HG02943 (cell line): ENCODE results near the gene PCDHGC5.
A peak's percentile ranks its signal among the peaks of the same experiment; 100 is the strongest.

ENCODE experiments used
- ATAC-seq: cut with Tn5 transposase; IDR thresholded peaks from one replicate; pipeline ENCODE4 v1.9.1; 2021; ENCODE audit warnings: mild to moderate bottlenecking, low read depth, moderate library complexity; ENCODE audit not compliant: unreplicated experiment

Gene PCDHGC5

DNA sequence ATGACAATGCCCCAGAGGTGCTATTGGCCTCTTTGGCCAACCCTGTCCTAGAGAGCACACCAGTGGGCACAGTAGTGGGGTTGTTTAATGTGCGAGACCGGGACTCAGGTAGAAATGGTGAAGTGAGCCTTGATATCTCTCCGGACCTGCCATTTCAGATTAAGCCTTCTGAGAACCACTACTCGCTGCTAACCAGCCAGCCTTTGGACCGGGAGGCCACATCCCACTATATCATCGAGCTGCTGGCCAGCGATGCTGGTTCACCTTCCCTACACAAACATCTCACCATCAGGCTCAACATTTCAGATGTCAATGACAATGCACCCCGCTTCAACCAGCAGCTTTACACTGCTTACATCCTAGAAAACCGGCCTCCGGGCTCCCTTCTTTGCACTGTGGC lies 1.4 kb downstream of the PCDHGC5 start:
- ATAC-seq: no peak

- no peak for ATAC-seq
Measured at GRCh38 chr5:141490771-141491170, 1.9 kb downstream of the PCDHGC5 start.

DNA sequence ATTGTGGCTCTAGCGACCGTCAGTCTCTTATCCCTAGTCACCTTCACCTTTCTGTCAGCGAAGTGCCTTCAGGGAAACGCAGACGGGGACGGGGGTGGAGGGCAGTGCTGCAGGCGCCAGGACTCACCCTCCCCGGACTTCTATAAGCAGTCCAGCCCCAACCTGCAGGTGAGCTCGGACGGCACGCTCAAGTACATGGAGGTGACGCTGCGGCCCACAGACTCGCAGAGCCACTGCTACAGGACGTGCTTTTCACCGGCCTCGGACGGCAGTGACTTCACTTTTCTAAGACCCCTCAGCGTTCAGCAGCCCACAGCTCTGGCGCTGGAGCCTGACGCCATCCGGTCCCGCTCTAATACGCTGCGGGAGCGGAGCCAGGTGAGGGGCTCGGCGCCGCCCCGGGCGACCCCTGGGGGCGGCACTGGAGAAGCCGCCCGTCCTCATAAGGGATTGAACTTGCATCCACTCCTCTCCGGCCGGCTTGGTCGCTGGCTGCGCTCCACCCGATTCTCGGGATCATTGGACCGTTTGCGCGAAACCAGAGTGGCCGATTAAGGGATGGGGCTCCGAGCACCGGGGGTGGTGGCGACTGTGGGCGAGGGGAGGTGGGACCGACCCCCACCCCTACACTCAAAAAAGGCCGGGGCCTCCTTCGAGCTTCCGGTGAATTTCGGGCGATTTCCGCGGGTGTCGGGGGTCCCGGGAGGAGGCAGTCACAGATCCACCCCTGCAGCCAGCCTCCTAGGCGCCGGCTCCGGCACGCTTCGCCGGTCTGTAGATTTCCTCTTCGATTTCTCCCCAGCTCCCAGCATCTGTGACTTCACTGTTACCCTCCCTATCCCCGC lies 2.7 kb downstream of the PCDHGC5 start:
- ATAC-seq: no peak

DNA sequence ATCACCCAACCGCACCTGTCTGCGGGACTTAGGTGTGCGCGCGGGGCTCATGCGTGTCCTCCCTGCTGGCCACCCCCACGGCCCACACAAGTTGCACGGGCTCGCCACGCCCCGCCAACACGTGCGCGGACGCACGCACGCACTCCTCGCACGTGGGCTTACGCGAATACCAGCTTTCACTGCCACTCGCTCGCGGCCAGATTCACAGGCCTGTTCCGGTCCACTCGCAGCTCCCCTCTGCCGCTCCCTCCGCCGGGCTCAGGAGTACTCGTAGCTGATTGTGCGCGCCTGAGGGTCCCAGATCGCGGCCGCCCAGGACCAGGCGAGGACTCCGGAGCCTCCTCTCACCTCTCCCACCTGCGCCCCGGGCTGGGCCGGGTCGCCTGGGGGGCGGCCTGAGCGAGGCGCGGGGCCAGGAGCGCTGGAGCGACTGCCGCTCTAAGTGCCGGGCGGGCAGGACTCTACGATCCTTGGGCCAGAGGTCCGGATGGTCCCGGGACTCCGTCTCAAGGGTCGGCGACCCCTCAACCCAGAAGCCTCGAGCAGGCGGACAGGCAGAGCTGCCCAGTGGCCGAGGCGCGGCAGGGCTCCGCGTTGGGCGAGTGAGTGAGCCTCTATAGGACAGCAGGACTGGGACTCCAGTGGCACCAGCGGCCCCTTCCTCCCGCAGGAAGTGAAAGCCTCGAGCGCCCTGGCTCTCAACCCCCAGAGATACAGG lies 3.4 kb downstream of the PCDHGC5 start:
- no peak for ATAC-seq

DNA sequence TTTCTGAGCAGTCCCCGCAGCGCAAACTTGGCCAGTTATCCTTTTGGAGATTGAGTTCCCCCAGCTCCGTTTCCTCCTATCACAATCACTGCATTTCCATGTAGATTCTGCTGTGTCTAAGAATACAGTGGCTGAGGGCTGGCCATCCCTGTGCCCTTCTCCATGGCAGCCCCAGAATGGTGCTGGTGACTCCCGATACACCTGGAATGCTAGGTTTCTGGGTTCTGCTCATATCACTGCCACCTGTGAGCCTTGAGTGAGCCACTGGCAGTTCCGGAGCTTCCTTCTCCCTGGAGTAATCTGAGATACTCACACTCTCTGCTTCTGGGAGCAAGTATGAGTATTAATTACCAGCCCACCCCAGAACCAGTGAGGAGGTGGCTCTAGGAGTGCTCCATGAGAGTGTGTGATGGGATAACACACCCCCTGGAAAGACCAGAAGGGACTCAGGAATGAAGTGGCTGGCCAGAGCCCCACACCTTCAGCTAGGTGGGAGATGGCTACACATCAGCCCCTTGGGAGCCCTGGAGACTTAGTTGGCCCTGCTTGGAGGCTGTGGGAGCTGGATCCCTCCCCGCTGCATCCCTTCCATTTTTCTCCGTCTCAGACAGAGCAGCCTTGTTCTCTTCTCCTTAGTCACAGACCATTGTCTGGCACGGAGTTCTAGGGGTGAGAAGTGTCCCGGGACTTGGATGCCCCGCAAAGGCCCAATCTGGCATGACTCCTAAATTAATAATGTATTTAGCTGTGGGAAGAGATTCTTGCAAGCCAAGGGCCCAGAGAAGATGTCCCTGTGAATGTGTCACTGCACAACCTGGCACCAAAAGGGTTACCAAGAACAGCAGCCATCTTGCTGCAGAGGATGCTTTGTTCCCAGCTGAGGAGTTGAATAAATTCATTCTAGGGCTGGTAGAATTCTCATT lies 4.9 kb downstream of the PCDHGC5 start:
- ATAC-seq: no peak

GRCh38 chr5:141494761-141495452 lies 6.0 kb downstream of the PCDHGC5 start:
- ATAC-seq: no peak

DNA sequence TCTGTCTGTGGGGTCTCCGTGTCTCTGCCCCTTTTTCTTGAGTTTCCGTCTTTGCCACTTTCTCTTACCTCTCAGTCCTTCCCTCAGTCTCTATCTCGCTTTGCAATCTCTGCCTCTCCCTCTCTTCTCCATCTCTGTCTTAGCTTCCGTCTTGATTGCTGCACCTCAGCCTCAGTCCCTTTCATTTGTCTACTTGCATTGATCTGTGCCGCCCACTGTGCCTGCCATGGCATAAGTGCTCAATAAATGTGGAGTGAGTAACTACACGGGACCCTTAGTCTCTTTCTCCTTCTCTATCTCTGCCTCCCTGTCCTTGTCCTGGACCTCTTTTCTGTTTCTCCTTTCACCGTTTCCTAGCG lies 6.6 kb downstream of the PCDHGC5 start:
- no peak for ATAC-seq

DNA sequence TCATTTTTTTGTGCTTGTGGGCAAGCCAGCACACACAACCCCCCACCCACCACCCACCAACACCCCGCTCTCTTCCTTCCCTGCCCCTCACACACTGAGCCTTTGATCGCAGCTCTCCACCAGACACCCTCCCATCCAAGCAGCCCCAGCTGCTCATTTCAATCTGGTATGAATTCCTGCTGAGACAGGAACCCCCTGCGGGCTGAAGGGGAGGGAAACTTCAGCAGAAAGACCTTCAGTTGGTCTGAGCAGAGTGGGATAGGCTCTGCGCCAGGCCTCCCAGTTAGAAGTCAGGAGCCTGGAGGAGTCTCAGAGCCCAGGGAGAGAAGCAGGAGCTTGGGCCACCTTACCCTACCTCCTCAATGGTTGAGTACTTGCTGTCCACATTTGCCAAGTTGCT lies 7.2 kb downstream of the PCDHGC5 start:
- no peak for ATAC-seq

- no peak for ATAC-seq
Measured at GRCh38 chr5:141501761-141502160, 12.9 kb downstream of the PCDHGC5 start.

GRCh38 chr5:141503681-141504080 lies 14.8 kb downstream of the PCDHGC5 start:
- ATAC-seq: no peak

GRCh38 chr5:141504216-141504615 lies 15.3 kb downstream of the PCDHGC5 start:
- no peak for ATAC-seq

DNA sequence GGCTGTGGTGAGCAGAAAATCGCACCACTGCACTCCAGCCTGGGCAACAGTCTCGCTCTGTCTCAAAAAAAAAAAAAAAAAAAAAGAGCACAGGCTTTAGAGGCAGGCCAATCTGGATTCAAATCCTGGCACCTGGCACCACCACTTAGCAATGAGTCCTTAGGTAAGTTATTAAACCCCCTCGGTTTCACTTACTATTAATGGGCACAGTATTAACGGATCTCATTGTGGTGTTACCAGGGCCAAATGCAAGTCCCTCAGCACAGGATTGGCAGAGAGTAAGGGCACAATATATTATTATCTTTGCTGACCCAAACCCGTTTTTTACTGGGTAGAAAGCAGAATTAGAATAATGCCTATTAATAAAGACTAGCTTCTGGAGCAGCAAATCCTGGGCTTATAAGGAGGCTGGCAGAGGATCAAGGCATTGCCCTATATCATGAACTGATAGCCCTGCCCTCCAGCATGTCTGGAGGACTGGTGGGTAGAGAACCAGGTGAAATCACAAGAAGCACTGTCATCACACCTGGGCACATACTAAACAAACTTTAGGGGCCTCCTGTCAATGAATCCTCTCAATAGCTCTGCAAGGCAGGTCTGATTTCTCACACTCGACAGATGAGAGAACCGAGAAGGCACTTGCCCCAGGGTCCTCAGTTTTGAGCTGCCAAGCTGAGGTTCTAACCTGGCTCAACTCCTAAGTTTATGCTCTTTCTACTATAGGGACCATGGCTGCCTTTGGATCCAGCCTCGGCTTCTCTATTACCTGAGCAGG lies 17.7 kb downstream of the PCDHGC5 start:
- no peak for ATAC-seq

DNA sequence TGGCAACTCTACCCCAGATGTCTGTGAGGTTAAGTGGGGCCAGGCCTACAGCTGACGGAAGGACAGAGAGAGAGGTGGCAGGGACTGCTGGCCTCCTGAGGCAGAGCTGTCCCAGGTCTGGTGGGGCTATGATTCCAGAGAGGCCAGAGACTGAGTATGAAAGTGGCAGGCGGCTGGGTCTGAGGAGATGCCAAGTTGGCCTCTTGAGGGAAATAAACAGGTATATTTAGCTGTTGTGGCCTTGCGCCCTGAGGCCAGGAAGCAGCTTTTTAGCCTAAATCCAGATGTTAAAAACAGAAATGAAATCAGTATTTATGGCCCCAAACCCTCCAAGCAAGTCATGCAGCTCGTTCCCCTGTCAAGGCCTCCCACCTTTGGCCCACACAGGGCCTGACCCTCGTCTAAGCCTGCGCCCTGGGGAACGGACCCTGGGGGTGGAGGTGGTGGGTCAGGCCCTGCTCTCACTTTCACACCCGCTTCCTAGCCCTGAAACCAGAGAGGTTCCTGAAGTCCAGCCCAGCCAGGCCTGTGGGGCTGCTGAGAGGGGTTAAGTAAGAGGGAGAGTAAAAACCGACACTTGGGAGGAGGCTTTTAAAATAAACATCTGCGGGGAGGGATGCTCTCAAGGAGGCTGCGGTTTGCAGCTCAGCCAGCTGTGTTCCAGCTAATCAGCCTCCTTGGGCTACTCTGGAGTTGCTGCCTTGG lies 18.7 kb downstream of the PCDHGC5 start:
- peak; percentile 49 for ATAC-seq

DNA sequence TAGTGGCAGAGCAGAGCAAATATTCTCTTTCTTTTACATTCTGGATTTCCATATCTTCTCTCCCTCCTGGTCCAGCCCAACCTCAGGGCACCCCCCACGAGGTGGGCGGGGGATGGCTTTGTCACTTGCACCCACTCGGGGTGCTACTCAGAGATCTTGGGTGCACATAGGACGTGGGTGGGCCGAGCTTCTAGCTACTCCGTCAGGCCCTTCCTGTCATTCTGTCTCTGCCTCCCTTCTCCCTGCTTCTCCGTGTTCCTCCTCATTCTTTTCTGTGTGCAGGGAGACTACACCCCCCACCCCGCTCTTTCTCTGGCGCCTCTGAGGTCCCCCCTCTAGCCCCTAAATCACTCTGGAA lies 19.5 kb downstream of the PCDHGC5 start:
- no peak for ATAC-seq

- ATAC-seq: no peak
Measured at GRCh38 chr5:141508798-141509611, 20.1 kb downstream of the PCDHGC5 start.

DNA sequence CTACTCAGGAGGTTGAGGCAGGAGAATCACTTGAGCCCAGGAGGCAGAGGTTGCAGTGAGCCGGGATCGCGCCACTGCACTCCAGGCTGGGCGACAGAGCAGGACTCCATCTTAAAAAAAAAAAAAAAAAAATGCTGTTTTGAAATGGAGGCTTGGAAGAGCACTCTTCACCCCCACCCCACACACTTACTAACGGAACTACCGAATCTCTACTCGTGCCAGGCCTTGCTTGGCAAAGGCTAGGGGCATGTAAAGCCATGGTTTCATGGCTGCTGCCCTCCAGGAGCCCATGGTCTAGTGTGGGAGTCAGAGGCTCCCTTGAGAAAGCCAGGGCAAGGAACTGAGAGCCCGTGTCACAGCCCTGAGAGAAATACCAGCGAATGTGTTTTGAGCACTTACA lies 21.3 kb downstream of the PCDHGC5 start:
- ATAC-seq: no peak

- ATAC-seq: no peak
Measured at GRCh38 chr5:141510850-141511601, 22.1 kb downstream of the PCDHGC5 start.
